NCI-H748 (cell line): ENCODE measurements around the gene RASD1.
"Not testable (repeated sequence)": the region's sequence is repeated elsewhere in the genome, so short reads cannot be mapped to it uniquely, and the experiment has no call there.

Source experiments
- DNase-seq: peaks from one replicate; lab custom pipeline; 2025; ENCODE audit not compliant: unreplicated experiment; lab: John Stamatoyannopoulos, UW

Gene RASD1

DNA sequence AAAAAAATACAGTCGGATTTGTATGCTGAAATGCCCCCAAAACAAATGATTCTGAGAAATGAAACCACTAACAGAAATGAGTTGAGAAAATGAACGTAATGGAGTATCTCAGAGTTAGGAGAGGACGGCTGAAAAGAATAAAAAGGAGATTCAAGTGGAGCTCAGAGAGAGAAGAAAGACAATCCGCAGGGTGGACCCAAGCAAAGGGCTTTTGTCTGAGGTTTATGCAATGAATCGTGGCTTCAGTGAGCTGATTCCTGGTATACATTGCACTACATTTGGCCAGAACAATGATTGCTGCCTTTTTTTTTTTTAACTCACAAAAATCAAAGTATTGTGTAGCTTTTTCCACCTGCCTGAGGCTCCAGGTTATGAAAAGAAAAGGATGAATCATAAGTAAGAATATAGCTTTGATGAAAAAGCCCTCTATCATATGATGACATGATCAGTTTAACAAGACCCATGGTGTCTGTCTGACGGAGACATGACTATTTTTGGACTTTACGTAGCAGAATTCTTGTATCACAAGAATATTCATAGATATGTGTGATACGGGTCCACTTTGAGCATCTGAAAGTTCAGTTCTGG lies 23.8 kb downstream of the RASD1 start:
- DNase-seq, result no peak

GRCh38 chr17:17469996-17470395 lies 26.2 kb downstream of the RASD1 start:
- DNase-seq, result no peak

DNA sequence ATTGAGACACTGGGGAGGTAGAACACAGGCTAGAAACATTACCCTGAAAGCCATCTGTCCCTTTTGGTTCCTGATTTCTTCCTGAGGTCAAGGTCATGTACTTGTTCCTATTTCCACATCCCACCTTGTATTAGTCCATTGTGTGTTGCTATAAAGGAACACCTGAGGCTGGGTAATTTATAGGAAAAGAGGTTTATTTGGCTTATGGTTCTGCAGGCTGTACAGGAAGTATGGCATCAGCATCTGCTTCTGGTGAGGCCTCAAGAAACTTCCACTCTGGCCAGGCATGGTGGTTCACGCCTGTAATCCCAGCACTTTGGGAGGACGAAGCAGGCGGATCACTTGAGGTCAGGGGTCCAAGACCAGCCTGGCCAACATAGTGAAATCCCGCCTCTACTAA lies 26.8 kb downstream of the RASD1 start:
- DNase-seq, result no peak

DNA sequence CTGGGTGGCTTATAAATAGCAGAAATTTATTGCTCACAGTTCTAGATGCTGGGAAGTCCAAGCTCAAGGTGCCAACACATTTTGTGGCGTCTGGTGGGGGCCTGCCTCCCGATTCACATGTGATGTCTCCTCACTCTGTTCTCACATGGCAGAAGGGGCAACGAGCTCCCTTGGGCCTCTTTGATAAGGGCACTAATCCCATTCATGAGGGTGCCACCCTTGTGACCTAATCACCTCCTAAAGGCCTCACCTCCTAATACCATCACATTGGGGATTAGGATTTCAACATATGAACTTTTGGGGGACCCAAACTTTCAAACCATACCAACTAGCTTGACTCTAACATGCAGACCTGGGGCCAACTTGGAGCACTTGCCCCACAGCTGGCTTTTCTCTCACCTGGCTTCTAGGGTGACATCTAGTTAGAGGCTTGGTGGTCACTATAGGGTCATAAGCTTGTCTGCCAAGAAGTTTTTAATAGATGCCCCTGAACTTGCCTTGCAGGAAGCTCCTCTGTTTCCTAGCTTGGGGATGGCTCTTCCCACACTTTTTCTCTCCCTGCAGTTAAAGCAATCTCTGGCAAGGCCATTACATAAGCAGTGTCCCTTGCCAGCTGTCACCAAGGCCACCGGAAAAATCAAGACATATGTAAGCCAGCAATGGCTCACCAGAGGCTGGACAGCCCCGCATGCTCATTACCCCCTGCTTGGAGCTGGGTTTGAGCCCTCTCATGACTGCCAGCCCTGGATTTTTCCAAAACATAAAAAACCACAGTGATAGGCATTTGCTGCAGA lies 27.8 kb downstream of the RASD1 start:
- no peak for DNase-seq

DNA sequence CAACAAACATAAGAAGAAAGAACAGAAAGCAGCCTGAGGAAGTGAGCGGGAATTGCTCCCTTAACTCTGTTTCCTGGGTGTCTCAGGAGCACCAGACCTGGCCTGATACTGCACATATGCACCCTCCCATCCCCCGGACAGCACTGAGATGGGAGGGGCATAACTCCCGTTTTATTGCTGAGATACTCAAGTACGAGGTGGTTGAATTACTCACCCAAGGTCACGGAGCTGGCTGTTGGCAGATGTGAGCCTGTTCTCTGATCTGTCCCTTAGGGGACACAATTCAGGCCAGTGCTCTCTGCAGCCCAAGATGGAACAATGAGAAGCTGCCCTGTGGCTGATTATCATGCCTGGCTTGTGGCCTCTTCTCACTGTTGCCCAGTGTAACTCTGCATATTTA lies 28.5 kb downstream of the RASD1 start:
- no peak for DNase-seq

- no peak for DNase-seq
These were observed 29.2 kb downstream of the RASD1 start for GRCh38 chr17:17467016-17467415.

DNA sequence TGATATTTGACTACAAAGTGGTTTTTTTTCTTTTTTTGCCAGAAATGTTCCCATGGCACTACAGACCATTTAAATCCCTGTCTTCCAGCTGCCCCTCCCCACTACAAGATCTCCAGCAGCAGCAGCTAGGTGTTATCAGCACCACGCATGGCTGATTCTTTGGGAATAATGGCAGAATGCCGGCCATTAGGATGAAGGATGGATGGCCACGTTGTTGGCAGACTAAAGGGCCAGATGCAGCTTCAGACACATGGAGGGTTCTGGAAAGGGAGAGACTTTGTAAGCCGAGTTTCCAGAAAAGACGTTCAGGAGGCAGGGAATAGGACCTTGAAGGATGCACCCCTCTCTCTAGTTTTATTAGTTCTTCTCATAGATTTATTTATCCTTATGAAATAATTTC lies 29.7 kb downstream of the RASD1 start:
- no peak for DNase-seq

DNA sequence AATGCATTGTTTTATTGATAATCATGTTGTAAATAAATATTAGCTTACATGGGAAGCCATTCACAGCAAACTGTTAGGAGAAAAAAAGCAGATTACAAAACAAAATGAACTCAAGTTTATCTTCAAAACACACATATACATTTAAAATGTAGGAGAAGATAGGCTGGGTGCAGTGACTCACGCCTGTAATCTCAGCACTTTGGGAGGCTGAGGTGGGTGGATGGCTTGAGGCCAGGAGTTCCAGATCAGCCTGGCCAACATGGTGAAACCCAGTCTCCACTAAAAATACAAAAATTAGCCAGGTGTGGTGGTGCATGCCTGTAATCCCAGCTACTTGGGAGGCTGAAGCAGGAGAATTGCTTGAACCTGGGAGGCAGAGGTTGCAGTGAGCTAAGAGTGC lies 30.3 kb downstream of the RASD1 start:
- DNase-seq, result not testable (repeated sequence)

DNA sequence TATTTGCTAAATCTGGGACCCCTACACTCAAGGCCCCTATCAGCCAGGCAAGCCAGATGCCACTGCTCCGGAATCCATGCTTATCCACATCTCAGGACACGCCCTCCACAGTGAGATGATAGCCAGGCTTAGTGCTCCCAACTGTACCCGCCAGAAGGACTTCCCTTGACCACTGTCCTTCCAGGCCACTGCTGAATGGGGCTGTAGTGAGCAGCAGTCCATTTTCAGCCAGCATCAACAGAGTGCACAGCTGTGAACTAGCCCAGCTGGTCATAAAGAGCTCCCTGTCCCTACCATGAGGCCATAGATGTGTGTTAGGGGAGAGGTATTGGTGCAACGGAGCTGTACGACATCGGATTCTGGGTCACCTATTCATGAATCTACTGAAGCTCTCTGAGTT lies 32.4 kb downstream of the RASD1 start:
- DNase-seq, result no peak

DNA sequence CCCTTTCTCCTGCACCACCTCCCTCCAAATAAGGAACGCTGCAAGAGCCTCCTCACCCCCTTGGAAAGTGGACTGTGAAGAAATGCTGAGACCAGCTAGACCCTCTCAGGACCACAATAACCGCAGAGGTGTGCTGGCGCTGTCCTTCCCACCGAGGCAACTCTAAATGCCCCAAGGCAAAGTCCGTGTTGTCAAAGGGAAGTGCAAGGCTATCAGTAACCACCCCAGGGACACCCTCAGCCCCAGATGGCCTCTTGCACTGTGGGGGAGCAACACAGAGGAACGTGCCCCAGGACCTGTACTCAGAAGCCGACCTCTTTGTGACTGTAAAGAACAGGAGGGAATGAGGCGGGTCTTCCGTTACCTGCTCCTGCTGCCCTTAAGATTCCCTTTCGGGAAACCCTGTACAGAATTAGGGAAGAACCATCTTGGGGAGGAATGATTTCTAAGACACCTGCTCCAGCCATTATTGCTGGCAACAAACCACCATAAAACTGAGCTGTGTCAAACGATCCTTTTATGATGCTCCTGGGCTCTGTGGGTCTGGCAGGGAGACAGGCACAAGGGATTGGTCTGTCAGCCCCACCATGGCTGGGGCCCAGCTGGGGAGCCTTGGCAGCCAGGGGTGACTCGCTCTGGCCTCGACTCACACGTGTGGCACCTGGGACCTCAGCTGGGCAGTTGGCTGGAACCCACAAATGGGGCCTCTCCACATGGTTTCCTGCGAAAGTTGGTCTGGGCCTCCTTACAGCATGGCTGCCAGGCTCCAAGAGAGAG lies 34.0 kb downstream of the RASD1 start:
- DNase-seq, result no peak

DNA sequence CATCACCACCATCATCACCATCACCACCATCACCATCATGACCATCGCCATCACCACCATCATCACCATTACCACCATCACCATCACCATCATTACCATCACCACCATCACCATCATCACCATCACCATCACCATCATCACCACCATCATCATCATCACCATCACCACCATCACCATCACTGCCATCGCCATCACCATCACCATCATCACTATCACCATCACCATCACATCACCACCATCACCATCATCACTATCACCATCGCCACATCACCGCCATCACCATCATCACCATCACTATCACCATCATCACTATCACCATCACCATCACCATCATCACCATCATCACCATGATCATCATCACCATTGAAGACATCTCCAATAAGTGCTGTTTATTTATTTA lies 36.2 kb downstream of the RASD1 start:
- DNase-seq, result no peak

GRCh38 chr17:17457680-17458079 lies 38.5 kb downstream of the RASD1 start:
- no peak for DNase-seq

DNA sequence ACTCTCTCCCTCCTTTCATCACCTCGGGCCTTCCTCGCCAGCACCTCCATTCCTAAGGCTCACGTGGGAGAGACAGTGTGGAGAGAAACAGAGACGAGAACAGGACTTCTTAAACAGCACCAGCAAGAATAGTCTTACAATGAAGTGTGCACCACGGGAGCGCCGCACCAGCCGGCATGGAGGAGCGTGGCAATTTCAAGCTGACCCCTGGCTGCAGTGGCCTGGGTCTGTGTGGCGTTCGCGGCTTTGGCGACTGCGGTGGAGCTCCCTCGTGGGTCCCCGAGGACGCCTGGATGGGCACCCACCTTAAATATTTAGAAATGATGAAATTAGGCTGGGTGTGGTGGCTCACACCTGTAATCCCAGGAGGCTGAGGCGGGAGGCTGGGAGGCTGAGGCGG lies 39.9 kb downstream of the RASD1 start:
- DNase-seq, result no peak

- peak; percentile 49 for DNase-seq
These were observed 41.0 kb downstream of the RASD1 start for GRCh38 chr17:17455173-17455572.

DNA sequence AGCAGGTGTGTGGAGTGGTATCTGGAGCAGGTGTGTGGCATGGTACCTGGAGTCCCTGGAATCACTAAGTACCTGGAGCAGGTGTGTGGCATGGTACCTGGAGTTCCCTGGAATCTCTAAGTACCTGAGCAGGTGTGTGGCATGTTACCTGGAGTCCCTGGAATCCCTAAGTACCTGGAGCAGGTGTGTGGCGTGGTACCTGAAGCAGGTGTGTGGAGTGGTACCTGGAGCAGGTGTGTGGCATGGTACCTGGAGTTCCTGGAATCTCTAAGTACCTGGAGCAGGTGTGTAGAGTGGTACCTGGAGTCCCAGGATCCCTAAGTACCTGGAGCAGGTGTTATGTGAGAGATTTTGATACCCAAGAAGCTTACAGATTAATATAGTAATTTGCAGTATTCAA lies 41.5 kb downstream of the RASD1 start:
- DNase-seq, result peak; percentile 70

- no peak for DNase-seq
These were observed 41.9 kb downstream of the RASD1 start for GRCh38 chr17:17454276-17454675.

- DNase-seq, result no peak
These were observed 43.1 kb downstream of the RASD1 start for GRCh38 chr17:17453088-17453487.

DNA sequence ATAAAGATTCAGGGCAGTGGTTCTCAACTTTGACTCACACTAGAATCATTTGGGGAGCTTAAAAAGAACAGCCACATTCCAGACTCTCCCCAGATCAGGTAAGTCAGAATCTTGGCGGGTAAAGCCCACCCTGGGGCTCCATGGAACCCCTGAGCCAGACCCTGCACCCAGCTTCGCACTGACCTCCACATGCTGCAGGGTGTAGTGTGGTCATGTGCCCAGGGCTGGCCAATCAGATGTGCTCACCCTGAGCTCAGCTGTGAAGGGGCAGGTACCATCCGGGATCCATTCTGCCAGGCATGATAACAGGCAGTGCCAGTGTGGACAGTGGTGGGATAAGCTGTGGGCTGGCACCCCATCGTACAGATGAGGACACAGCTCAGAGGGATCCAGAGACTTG lies 47.5 kb downstream of the RASD1 start:
- DNase-seq, result no peak

DNA sequence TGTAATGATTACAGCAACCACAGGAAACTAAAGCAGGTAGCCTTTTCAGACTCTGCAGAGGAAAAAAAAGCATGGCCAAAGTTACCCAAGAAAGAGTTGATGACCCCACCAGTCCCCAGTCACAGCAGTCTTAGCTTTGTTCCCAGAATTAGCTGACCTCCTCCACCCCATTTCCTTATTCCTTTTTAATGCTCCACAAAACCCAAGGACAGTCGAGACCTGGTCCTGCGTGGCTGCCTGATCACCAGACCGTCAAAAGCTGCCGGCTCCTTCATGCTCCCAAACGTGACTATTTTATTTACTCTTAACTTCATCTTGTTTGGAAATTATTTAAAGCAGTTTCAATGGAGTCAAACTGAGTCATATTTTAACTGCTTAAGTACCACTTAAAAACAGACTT lies 48.1 kb downstream of the RASD1 start:
- no peak for DNase-seq

- no peak for DNase-seq
These were observed 48.9 kb downstream of the RASD1 start for GRCh38 chr17:17447264-17447663.

GRCh38 chr17:17446666-17447155 lies 49.5 kb downstream of the RASD1 start:
- no peak for DNase-seq
